Mesendoderm (in vitro differentiated cells): ENCODE measurements around the gene EMID1.
A peak's percentile ranks its signal among the peaks of the same experiment; 100 is the strongest.

Experiments
- DNase-seq: peaks from one replicate; pipeline ENCODE4 v3.0.0; 2013
- H2AK5ac ChIP-seq: 2 replicates; pipeline ENCODE4 v1.6.1; 2013; ENCODE audit warnings: low read length, inconsistent platforms
- H2BK120ac ChIP-seq: 2 replicates; pipeline ENCODE4 v1.6.1; 2013; ENCODE audit warnings: low read depth, mild to moderate bottlenecking, low read length, moderate library complexity, mixed read lengths
- H2BK15ac ChIP-seq: replicated peaks from 2 replicates; pipeline ENCODE4 v1.6.1; 2013; ENCODE audit warnings: low read depth, mild to moderate bottlenecking, moderate library complexity
- H2BK5ac ChIP-seq: 2 replicates; pipeline ENCODE4 v1.6.1; 2013; ENCODE audit warnings: low read length, inconsistent platforms
- H3K18ac ChIP-seq: 2 replicates; pipeline ENCODE4 v1.6.1; 2013; ENCODE audit warnings: mild to moderate bottlenecking, low read length, mixed read lengths
- H3K23ac ChIP-seq: one replicate; pipeline ENCODE4 v1.6.1; 2013; ENCODE audit warnings: low read length
- H3K27ac ChIP-seq: 2 replicates; pipeline ENCODE4 v1.5.1; 2013; ENCODE audit warnings: low read depth, mild to moderate bottlenecking, inconsistent platforms, low read length, moderate library complexity
- H3K27me3 ChIP-seq: 2 replicates; pipeline ENCODE4 v1.6.1; 2013; ENCODE audit warnings: low read length, control low read depth, mild to moderate bottlenecking, inconsistent platforms; ENCODE audit not compliant: insufficient read depth, poor library complexity
- H3K36me3 ChIP-seq: 2 replicates; pipeline ENCODE4 v1.6.1; 2013; ENCODE audit warnings: low read length, inconsistent platforms; ENCODE audit not compliant: control insufficient read depth, insufficient read depth
- H3K4ac ChIP-seq: one replicate; pipeline ENCODE4 v1.6.1; 2013; ENCODE audit warnings: low read depth, mild to moderate bottlenecking, low read length, moderate library complexity
- H3K4me1 ChIP-seq: 2 replicates; pipeline ENCODE4 v1.6.1; 2013; ENCODE audit warnings: low read depth, low read length, inconsistent platforms; ENCODE audit not compliant: control insufficient read depth
- H3K4me2 ChIP-seq: 2 replicates; pipeline ENCODE4 v1.6.1; 2013; ENCODE audit warnings: low read length
- H3K4me3 ChIP-seq: 2 replicates; pipeline ENCODE4 v1.5.1; 2013; ENCODE audit warnings: mild to moderate bottlenecking, low read length
- H3K56ac ChIP-seq: one replicate; pipeline ENCODE4 v1.6.1; 2013; ENCODE audit warnings: low read length
- H3K79me1 ChIP-seq: 2 replicates; pipeline ENCODE4 v1.6.1; 2013; ENCODE audit warnings: low read length, inconsistent platforms
- H3K79me2 ChIP-seq: 2 replicates; pipeline ENCODE4 v1.6.1; 2013; ENCODE audit warnings: mild to moderate bottlenecking, low read length; ENCODE audit not compliant: control insufficient read depth, insufficient read depth
- H3K9ac ChIP-seq: 2 replicates; pipeline ENCODE4 v1.6.1; 2013; ENCODE audit warnings: low read length, inconsistent platforms
- H4K5ac ChIP-seq: one replicate; pipeline ENCODE4 v1.6.1; 2013; ENCODE audit warnings: low read length
- H4K8ac ChIP-seq: one replicate; pipeline ENCODE4 v1.6.1; 2013; ENCODE audit warnings: low read depth, mild to moderate bottlenecking, control low read depth, low read length, moderate library complexity
- WGBS: extraction: QIAGEN DNeasy Blood & Tissue Kit; methylation state at CpG from one replicate; pipeline ENCODE4 v1.1.7; 2013; ENCODE audit warnings: low lambda C conversion rate, missing lambda C conversion rate; ENCODE audit not compliant: insufficient coverage; ENCODE audit errors: extremely low coverage; 5-methylcytosine and 5-hydroxymethylcytosine counted together

EMID1 gene

GRCh38 chr22:29253561-29254285 is 48.0 kb downstream of the EMID1 start:
- no peak overlapping the region for H2BK15ac ChIP-seq
- no peak overlapping the region for H3K18ac ChIP-seq
- H3K23ac ChIP-seq: no peak overlapping the region
- no peak overlapping the region for H2BK120ac ChIP-seq
- H3K4ac ChIP-seq: no peak overlapping the region
- peak; percentile 25 for DNase-seq
- H3K56ac ChIP-seq: no peak overlapping the region
- no peak overlapping the region for H2AK5ac ChIP-seq
- no peak overlapping the region for H3K4me2 ChIP-seq
- no peak overlapping the region for H4K8ac ChIP-seq
- no peak overlapping the region for H3K4me3 ChIP-seq
- H3K79me1 ChIP-seq: no peaks in the 10 kb centered on the region
- H4K5ac ChIP-seq: no peak overlapping the region
- H3K27ac ChIP-seq: no peak overlapping the region
- no peak overlapping the region for H3K9ac ChIP-seq
- no peak overlapping the region for H2BK5ac ChIP-seq
- no peaks in the 10 kb centered on the region for H3K36me3 ChIP-seq
- H3K27me3 ChIP-seq: no peaks in the 10 kb centered on the region
- no peaks in the 10 kb centered on the region for H3K4me1 ChIP-seq
- no CpG with 5 or more reads among the region's 14 CpGs for WGBS
- no peaks in the 10 kb centered on the region for H3K79me2 ChIP-seq

- Histone ChIP-seq H3K4ac (no peak overlapping the region), H2BK15ac (no peak overlapping the region), H3K4me2 (no peak overlapping the region), H2BK120ac (no peak overlapping the region), H3K4me3 (no peak overlapping the region), H3K27ac (no peak overlapping the region), H4K5ac (no peak overlapping the region), H2AK5ac (no peak overlapping the region), H3K79me1 (no peaks in the 10 kb centered on the region), H2BK5ac (no peak overlapping the region), H3K36me3 (no peaks in the 10 kb centered on the region), H3K27me3 (no peaks in the 10 kb centered on the region), H3K56ac (no peak overlapping the region), H3K18ac (no peak overlapping the region), H3K9ac (no peak overlapping the region), H3K23ac (no peak overlapping the region), H3K4me1 (no peaks in the 10 kb centered on the region), H4K8ac (no peak overlapping the region), H3K79me2 (no peaks in the 10 kb centered on the region)
- no peak for DNase-seq
- no CpG with 5 or more reads among the region's 4 CpGs for WGBS
Observed at GRCh38 chr22:29254286-29254660, 48.6 kb downstream of the EMID1 start.

GRCh38 chr22:29255064-29255621 is 49.4 kb downstream of the EMID1 start:
- no peak overlapping the region for H3K56ac ChIP-seq
- no peak overlapping the region for H3K9ac ChIP-seq
- no peaks in the 10 kb centered on the region for H3K27me3 ChIP-seq
- no peak overlapping the region for H3K4me2 ChIP-seq
- no peaks in the 10 kb centered on the region for H3K36me3 ChIP-seq
- H2AK5ac ChIP-seq: no peak overlapping the region
- DNase-seq: no peak
- H4K5ac ChIP-seq: no peak overlapping the region
- no peak overlapping the region for H3K4me3 ChIP-seq
- no peaks in the 10 kb centered on the region for H3K79me1 ChIP-seq
- no CpG with 5 or more reads among the region's 11 CpGs for WGBS
- no peaks in the 10 kb centered on the region for H3K4me1 ChIP-seq
- no peak overlapping the region for H4K8ac ChIP-seq
- H3K79me2 ChIP-seq: no peaks in the 10 kb centered on the region
- H2BK120ac ChIP-seq: no peak overlapping the region
- H2BK5ac ChIP-seq: no peak overlapping the region
- no peak overlapping the region for H3K18ac ChIP-seq
- no peak overlapping the region for H3K4ac ChIP-seq
- H3K27ac ChIP-seq: no peak overlapping the region
- H2BK15ac ChIP-seq: no peak overlapping the region
- no peak overlapping the region for H3K23ac ChIP-seq

- no CpG with 5 or more reads among the region's 8 CpGs for WGBS
- Histone ChIP-seq H4K8ac (no peak overlapping the region), H2BK15ac (no peak overlapping the region), H3K27me3 (no peaks in the 10 kb centered on the region), H2AK5ac (no peak overlapping the region), H3K36me3 (no peaks in the 10 kb centered on the region), H3K9ac (no peak overlapping the region), H3K23ac (no peak overlapping the region), H4K5ac (no peak overlapping the region), H3K4me2 (no peak overlapping the region), H3K18ac (no peak overlapping the region), H3K4ac (no peak overlapping the region), H3K79me1 (no peaks in the 10 kb centered on the region), H2BK120ac (no peak overlapping the region), H3K56ac (no peak overlapping the region), H3K27ac (no peak overlapping the region), H3K4me3 (no peak overlapping the region), H3K4me1 (no peaks in the 10 kb centered on the region), H2BK5ac (no peak overlapping the region), H3K79me2 (no peaks in the 10 kb centered on the region)
- no peak for DNase-seq
Observed at GRCh38 chr22:29256606-29257325, 51.1 kb downstream of the EMID1 start.

DNA sequence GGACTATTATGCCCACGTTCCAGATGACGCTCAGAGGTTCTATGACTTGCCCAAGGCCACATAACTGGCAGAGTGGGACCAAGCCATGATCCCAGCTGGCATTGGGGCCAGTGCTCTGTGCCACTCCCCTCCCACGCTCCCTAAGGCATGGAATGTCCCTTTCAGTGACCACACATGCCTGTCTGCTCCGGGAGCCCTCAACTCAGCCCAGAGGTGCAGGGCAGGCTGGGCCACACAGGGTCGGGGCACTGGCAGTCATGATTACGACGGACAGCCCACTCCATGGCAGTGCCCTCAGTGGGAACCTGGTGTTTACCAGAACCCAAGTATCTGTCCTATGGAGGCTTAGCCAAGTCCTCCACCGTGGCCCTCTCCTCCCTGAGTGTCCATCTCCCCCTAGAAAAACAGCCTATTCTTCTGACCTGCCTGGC is 52.1 kb downstream of the EMID1 start:
- no peak overlapping the region for H2BK15ac ChIP-seq
- no peak overlapping the region for H3K4me3 ChIP-seq
- no peaks in the 10 kb centered on the region for H3K79me2 ChIP-seq
- H2BK5ac ChIP-seq: no peak overlapping the region
- no peaks in the 10 kb centered on the region for H3K27me3 ChIP-seq
- H4K5ac ChIP-seq: no peak overlapping the region
- H3K36me3 ChIP-seq: no peaks in the 10 kb centered on the region
- no peak overlapping the region for H2BK120ac ChIP-seq
- H3K56ac ChIP-seq: no peak overlapping the region
- no peak overlapping the region for H3K4me2 ChIP-seq
- no peak overlapping the region for H4K8ac ChIP-seq
- no peak overlapping the region for H3K18ac ChIP-seq
- no peak overlapping the region for H3K9ac ChIP-seq
- H3K23ac ChIP-seq: no peak overlapping the region
- H3K79me1 ChIP-seq: no peaks in the 10 kb centered on the region
- no peaks in the 10 kb centered on the region for H3K4me1 ChIP-seq
- no peak overlapping the region for H3K4ac ChIP-seq
- no CpG with 5 or more reads among the region's 8 CpGs for WGBS
- H3K27ac ChIP-seq: no peak overlapping the region
- no peak overlapping the region for H2AK5ac ChIP-seq
- no peak for DNase-seq
